NCI-H524 treated with DMSO at 0.1 percent for 48 hours (cell line): Measurements from ENCODE around the gene GID8.

Experiments used
- DNase-seq: peaks from one replicate; lab custom pipeline; 2025; lab: John Stamatoyannopoulos, UW

Gene GID8

DNA sequence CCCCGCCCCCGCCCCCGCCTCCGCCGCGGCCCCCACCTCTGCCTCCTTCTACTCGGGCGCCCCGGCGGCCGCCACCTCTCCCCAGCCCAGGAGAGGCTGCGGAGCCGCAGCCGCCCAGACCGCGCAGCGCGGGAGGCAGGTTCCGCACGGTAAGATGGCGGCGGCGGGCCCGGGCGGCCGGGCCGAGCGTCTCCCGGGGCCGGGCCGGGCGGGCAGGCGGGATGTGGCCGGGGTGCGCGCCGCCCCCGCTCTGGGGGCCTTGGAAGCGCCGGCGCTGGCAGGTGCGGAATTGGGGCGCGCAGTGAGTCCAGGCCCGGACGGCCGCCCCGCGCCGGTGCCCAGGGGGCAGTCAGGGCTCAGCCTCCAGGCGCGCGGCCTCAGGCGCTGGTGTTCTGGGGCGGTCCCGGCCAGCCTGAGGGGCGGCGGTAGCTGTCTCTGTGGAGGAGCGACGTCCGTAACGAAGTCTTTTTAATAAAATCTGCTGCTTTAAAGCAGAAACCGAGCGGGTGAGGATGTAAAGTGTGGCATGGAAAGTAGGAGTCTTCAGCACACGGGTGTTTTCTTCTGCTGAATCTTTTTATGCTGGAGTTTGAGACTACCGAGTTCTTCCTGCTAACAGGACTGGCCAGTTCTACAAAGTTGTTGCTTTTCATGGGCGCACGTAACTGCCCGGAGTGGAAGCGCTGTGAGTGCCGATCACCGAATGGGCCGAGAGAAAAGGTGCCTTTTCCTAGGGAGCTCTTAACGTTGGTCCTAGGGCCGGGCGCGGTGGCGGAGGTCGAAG lies at the start of gene GID8:
Gene GID8, plus strand, starts transcription at position 43 of the 784 bp plus-strand sequence. CDS start 3,356 bp downstream, outside the sequence.
- DNase-seq: no peak

DNA sequence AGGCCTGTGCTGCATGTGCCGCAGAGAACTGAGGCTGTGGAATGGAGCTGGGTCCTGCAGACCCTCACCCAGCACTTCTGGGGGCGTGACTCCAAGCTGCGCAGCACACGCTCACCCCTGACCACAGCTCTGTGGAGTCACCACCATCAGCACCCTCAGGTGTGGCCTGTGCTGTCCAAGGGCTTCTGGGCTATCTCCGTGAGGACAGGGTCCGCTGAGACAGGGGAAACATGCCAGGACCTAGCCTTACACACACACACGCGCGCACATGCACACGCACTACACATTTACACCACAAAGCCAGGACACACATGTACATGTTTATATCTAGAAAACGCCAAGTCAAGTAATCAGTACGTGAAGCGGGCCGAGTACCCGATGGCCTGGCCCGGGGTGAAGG lies 49.5 kb upstream of the GID8 start:
- no peak for DNase-seq

DNA sequence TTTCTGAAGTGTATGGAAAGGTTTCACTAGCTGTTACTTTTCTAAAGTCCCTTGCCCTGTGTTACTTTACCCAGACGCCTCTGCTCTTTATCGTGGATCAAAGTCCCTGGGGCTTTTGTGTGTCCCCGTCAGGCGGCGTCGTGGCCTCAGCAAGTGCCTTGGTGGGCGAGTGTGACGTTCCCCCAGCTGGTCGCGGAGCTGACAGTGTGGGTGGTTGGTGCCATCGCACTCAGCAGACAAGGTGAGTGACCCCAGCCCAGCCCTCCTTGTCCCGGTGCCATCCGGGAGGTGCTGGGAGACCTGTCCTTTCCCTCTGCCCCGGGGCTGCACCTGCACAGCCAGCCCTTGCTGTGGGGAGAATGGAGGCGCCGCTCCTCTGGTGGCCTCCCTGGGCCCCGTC lies 49.0 kb upstream of the GID8 start:
- DNase-seq: no peak

DNA sequence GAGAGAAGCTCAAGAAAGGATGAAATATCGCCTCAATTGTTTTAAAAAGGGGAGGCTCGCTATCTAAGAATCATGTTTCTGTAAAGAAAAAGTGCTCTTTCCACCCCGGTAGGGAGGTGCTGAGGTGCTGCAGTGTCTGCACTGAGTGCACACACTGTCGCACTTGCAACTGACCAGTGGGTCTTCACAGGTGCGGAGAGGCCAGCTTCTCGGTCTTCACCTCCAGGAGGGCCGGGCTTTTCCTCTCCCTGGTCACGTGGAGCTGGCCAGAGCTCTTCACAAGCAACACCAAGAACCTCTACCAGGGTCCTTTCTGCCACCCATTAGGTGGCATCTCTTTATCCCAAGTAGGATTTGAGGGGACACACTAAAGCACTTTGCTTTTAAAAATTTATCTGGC lies 48.5 kb upstream of the GID8 start:
- DNase-seq: no peak

DNA sequence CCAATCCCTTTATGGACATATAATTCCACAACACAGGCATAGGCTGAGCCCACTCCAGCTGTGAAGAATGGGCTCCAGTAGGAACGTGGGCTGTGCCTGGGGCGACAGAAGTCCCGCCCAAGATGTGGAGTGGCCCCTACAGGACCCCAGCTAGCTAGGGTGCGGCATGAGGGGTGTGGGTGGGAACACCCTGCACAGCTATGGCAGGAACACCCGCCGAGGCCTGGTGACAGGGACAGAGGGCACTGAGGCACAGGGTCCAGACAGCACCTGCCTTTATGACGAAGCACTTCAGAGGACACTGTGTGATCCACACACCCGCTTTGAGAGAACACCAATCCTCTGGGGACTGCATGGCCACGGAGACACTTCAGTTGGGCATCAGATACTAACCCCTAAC lies 48.1 kb upstream of the GID8 start:
- no peak for DNase-seq

DNA sequence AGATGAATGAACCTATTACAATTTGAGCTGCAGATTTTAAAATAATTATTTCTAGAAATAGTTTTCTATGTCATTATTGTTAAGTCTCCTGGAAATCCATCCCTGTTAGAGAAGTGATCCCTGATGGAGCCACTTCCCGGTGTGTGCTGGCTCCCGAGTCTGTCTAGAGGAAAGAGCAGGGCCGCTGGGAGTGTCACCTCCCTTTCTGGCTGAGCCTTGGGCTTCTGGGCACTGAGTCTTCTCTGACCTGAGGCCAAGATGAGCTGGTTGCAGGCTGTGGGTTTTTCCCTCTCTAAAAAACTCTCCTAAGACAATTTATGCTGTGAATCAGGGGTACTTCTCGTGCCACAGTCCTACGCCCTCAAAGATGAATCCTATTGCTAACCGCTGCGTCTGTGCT lies 47.5 kb upstream of the GID8 start:
- DNase-seq: no peak

DNA sequence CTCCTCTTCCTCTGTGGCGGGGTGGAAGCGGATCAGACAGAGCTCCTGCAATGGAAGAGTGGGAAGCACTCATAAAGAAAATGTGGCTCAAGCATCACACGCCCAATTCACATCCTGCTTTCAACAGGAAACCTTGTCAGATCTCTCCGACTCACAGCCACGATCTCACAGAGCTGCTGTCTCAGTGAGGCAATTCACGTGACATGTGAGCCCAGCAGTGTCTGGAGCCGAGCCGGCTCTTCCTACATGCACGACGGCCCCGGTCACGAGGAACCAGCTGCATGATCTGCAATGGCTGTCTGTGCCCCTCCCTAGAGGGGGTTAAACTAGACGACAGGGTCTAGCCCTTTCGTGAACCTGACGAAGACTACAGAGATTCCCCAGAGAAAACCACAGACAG lies 46.8 kb upstream of the GID8 start:
- DNase-seq: no peak

DNA sequence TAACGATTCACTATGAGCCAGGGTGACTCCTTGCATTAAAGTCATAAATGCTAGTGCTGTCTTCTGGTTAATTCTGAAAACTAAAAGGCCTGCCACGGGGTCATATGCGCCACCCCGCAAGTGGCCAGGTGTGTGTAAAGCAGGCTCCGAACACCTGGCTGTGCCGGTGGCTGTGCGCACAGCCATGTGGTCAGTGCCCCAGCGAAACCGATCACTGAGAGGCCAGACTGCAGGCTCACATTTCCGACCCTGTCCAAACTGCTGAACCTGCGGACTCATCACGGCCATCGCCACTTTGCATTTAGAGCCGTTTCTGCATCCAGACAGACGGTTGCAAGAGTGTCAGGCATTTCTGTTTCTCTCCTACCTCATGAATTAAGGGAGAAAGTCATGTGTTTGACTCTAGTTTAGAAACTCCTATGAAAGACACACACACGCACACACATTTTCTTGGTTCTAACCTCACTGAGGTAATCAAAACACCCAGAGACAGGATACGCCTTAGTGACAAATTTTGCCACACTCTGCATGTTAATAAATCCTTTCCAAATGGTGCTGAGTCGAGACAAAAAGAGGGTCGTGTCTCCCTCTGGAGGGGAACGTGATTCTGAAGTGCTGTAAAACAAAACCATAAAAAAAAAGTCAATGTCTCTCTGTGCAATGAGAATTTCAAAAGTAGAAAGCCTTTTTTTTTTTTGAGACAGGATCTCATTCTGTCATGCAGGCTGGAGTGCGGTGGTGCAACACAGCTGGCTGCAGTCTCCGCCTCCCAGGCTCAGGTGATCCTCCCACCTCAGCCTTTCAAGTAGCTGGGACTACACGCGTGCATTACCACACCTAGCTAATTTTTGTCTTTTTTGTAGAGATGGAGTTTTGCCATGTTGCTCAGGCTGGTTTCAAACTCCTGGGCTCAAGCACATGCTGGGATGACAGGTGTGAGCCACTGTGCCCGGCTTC lies 45.3 kb upstream of the GID8 start:
- no peak for DNase-seq

DNA sequence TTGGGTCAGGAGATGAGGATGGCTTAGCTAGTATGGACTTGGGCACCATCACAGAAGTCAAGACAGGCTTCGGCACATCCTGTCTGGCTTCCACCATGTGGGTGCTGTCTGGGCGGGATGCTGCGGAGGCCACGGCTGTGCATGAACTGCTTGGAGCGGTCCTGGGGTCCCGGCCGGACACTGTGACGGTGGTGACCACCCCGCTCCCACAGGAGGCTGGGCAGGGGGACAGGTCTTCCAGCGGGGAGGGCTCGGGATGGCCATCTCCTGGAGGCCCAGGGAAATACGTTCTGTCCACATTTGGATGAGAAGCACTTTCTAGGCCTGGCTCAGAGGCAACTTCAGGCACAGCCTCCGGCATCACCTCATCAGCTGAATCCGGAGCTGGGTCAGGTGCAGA lies 44.2 kb upstream of the GID8 start:
- DNase-seq: no peak

DNA sequence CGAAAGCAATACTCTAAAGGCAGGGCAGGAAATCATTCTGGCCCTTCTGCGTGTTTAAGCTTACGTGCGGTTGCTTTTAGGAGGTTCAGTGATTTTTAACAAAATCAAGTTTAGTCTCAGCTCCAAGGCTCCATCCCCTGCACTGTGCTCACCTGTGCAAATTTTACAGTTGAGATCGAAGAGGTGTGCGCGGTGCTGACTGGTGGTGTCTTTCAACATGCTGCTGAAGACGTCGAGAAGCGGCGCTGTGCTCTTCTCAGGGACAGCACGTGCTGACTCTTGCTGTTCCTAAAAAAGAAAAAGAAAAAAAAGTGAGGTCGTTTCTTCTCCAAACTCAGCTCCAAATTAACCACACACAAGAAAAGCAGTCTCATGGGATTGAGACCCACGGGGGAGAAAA lies 43.7 kb upstream of the GID8 start:
- no peak for DNase-seq

DNA sequence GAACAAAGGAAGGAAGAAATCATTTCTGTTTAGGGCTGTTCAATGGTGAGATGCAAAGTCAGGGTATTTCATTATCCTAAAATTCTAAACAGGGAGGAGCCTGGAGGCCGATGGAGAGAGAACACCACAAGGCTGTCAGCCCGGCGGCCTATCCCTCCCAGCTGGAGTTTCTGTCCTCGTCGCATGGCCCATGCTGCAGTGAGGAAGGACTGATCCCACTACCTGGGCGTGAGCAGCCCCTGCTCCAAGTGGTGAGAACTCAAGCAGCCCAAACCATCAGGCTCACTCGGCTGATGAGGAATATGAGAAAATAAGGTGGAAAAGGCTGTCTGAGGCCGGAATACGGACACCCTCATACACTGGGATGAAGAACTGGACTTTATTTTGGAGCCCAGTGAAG lies 42.4 kb upstream of the GID8 start:
- no peak for DNase-seq

DNA sequence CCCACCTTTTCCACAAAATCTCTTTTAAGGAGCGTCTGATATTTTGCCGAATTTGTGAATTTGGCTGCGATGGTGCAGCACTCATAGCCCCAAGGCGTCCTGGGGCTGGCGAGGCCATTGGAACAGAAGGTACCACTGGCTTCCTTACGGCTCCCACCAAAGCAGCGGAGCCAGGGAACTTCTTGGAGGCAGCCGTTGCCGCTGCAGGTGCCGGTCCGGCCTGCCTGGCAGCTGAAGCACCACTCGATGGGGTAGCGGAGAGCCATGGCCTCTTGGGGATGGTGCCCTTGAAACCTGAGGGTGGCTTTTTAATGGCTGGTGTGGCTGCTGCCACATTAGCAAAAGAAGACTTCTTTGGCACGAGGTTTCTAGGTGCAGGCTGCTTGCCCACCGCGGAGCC lies 41.4 kb upstream of the GID8 start:
- no peak for DNase-seq

DNA sequence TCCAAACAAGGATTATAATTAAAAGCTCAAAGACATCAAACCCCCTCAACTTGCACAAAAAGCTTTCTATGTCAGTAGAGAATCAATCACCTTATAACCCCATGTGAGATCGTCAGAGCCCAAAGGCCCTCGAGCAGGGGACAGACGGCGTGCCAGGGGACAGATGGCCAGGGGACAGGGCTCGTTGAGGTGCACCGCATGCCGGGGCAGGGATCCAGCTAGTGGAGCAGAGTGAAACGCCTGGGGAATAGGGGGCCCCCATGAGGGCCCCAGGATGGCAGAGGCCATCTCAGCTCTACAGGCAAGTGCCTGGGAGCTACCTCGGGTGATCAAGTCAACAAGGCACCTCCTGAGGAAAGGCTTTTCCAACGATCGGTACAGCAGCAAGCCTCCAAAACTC lies 40.3 kb upstream of the GID8 start:
- DNase-seq: peak; percentile 76

DNA sequence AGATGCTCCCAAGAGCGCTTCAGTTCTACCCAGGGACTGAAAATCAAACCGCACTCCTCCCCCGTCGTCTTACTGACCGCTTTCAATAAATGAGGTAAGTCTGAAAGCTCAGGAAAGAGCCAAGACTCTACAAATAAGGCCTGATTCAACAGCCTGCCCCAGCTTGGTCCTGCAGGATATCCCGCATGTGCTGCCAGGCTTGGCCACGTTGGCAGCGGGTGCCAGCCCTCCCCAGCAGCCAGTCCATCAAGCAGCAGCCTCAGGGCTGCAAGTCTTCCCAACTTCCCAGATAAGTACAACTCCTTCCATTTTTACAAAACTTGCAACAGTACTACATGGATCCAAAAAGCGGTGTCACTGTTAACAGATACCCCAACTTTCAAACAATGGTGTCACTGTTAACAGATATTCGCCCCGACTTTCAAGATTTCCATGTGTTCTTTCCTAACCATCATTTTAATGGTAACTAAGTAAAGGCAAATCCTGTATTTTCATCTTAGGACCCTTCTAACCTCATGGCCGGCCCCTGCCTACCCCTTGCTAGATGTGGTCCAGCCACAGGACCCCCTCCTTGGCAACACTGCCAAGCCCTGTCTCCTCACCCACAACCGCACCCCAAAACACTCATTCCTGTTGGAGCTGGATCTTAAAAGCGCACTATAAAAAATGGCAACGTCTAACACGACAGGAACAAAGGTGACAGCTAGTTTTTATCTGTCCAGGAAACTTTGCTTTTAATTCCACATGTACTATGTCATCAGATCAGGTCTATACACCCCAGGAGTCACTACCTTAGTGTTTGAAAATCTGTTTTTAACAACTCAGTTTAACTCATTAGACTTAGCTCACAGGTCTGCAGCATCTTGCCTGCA lies 39.6 kb upstream of the GID8 start:
- DNase-seq: no peak

DNA sequence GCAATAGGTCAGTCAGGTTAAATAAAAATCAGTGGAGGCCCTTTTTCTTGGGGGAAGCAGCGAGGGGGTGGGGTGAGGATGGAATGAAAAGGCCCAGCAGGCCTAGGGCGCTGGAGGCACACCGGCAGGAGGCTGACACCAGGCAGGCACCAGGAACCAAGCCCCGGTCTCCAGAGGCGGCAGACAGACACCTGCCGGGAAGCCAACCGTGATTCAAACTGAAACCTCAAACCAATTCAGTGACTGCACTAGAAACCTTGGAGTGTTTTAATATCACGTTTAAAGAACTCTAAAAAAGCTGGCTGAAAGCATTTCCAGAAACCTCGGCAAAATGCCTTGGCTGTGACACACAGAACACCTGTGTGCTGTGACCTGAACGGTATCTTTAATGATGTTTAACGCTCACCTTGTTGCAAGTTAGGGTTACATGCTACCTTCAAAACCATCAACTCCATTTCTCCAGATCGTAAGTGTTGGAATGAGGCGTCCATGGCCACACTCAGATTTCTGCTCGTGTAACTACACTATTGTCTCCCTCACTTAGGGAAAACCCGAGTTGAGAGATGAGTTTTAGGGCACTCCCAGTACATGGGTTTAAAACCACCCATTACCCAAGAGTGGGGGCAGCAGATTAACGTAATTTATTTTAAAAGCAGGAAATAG lies 38.8 kb upstream of the GID8 start:
- no peak for DNase-seq

DNA sequence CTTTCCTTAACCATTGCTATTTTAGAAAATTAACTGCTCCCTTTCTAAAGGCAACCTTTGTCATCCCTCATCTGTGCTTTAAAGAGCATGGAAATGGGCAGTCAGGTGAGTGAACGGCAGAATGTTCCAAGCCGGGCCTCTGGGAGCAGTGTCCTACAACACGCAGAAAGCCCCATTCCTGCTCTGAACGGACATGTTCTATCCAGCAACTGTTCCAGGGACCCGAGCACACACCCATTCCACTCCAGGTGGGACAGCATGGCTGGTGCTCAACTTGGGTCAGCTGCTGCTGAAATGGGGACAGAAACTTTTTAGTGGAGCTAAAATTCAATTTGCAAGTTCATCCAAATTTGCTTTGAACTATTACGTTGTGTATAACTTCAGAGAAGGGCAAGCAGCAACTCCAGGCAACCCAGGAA lies 38.3 kb upstream of the GID8 start:
- no peak for DNase-seq

DNA sequence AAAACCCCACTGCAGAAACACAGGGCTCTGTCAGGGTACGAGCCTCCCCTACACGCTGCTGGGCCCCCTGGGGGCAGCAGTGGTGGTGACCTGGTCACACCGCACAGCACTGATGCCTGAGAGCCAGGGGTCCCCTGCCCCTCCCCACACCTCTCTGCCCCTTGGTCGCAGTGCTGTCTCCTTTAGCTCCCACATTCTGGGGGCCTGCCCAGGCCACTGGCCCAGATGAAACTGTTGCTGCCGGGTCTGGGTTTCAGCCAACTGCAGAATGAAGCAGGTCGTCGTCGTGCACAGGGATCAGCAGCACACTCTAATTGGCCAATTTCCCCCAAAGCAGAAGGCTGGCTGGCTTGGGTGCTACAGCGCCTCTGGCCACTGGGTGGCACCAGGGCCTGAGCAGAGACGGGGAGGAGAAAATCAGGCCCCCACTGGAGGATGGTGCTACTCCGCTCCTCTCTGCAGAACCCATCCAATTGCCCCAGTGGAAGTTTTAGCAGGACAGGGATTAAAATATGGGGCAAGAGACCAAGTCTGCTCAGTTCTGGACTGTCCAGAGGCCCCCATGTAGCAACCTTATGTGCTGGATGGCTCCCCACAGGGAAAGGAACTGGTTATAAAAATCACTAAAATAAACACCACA lies 37.8 kb upstream of the GID8 start:
- peak; percentile 34 for DNase-seq

DNA sequence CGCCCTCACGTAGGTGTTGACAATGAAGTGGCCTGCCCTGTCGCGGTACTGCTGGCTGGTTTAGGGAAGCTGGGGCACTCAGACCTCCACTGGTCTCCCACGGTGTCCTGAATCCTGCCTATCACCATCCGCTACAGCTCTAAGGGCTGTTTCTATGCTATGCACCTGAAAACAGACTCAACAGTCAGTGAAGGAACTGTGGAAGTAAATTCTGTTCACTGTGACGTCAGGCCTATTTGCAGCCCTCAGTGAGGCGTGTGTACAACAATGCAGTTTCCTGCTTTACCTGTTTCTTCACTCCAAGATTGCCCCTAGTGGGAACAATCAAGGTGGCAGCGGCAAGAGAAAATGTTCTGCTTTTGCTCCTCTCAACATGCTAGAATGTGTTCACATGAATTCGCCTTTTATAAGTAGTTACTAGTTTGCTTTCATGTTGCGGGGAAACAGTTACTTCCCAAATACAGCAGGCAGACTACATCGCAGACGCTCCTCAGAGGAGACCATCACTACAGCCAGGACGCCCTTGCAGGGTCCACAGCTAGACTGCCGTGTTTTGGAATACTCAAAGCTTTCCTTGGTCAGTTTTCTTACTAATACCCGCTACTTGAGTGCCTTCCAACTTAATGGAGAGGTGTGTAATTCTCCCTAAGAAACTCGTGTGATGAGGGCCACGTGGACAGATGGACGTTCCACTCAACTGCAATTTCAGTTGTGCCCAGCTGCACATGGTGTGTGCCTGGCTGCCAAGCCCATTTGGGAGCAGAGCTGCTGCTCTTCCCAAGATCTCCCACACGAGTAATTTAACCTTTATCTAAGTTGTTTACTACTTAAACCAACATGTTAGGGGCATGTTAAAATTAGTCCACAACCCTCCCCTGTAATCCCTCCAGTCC lies 37.0 kb upstream of the GID8 start:
- DNase-seq: peak; percentile 55

DNA sequence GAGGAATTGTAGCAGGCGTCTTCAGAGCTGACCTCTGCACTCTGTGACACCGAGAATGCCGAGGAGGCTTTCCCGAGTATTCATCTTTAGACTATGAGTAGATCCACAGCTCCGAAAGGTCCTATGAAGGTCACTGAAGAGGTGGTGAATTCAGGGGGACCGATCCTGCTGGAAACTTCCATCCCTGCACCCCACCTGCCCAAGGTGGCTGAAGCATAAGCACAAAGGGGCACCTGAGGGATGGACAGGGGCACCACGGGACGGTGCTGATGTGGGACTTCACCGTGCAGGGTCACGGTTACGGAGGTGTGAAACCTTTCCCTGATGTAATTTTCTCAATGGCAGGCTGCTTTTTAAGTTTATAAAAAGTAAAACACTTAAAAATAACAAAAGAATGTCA lies 36.1 kb upstream of the GID8 start:
- no peak for DNase-seq
